HepG2 (cell line): ENCODE measurements around the gene RHEBL1. TPM values are rescaled to one million over a fixed set of nuclear protein-coding genes. Genes with fewer than 3 reads are reported as not detected.

ENCODE experiments used
- FOXP4 ChIP-seq: sonication (generic); formaldehyde crosslinking; IDR thresholded peaks from 2 replicates; pipeline ENCODE4 v1.4.0; 2020; ENCODE audit warnings: missing genetic modification reagents
- KLF9 ChIP-seq: IDR thresholded peaks from 2 replicates; pipeline ENCODE4 v1.6.1; 2016; ENCODE audit warnings: low read depth
- NR2F1 ChIP-seq, 2 experiments: fragments of 450-650 bp in 1 of 2; formaldehyde crosslinking in 1 of 2; IDR thresholded peaks; 2 replicates each; pipeline versions ENCODE4 v1.5.0 to v1.6.1; 2016 to 2020; ENCODE audit warnings: mild to moderate bottlenecking in 1 of 2, missing compliant biosample characterization in 1 of 2, missing genetic modification reagents in 1 of 2, moderate library complexity in 1 of 2
- NR3C1 ChIP-seq: sonication (generic); formaldehyde crosslinking; IDR thresholded peaks from 2 replicates; pipeline ENCODE4 v1.4.0; 2020; ENCODE audit warnings: missing genetic modification reagents
- RFX5 ChIP-seq: IDR thresholded peaks from 2 replicates; pipeline ENCODE4 v1.6.1; 2011; ENCODE audit warnings: low read depth, low read length, improper control_type of control experiment
- SOX13 ChIP-seq, 3 experiments: fragments of 450-650 bp in 1 of 3; sonication (generic) in 1 of 3; formaldehyde crosslinking in 1 of 3; IDR thresholded peaks in 2 of 3; conservative IDR thresholded peaks in 1 of 3; 2 replicates each; pipeline versions ENCODE4 v1.5.0 to v1.6.1; 2016 to 2020; ENCODE audit warnings: antibody characterized with exemption in 1 of 3, mild to moderate bottlenecking in 1 of 3, missing compliant biosample characterization in 1 of 3, missing genetic modification reagents in 1 of 3, moderate library complexity in 1 of 3
- ZBTB40 ChIP-seq, 2 experiments: fragments of 450-650 bp in 1 of 2; sonication (generic) in 1 of 2; formaldehyde crosslinking in 1 of 2; IDR thresholded peaks; 2 replicates each; pipeline versions ENCODE4 v1.6.1 to v1.8.0; 2016 to 2022; ENCODE audit warnings: antibody characterized with exemption in 1 of 2, mild to moderate bottlenecking in 1 of 2, missing genetic modification reagents in 1 of 2
- ZKSCAN8 ChIP-seq: IDR thresholded peaks from 2 replicates; pipeline ENCODE4 v1.6.1; 2016; ENCODE audit warnings: borderline replicate concordance, missing genetic modification reagents, missing compliant biosample characterization
- ZNF776 ChIP-seq: sonication (generic); formaldehyde crosslinking; IDR thresholded peaks from 2 replicates; pipeline ENCODE4 v1.4.0; 2020; ENCODE audit warnings: mild to moderate bottlenecking, missing genetic modification reagents
- polyA plus RNA-seq, 8 experiments: library from polyadenylated mRNA; depleted of rRNA in 3 of 8; stranded (reverse) in 7 of 8; unstranded in 1 of 8; fragments of >200 nt; fragmentation: Illumina TruSeq in 4 of 8; extraction: Trizol in 4 of 8; gene quantifications; 2 replicates each; pipeline versions ENCODE4 v1.2.1 to v1.2.3, GENCODE V29; 2011 to 2016; ENCODE audit warnings: low read depth in 4 of 8, missing spikeins in 1 of 8, mixed read lengths in 1 of 8; ENCODE audit not compliant: insufficient read depth in 1 of 8
- total RNA-seq, 5 experiments: library from RNA; depleted of rRNA; stranded (reverse); fragments of >200 nt; fragmentation: Illumina TruSeq; extraction: Trizol; gene quantifications; 2 replicates each; pipeline ENCODE4 v1.2.3, GENCODE V29; 2016; ENCODE audit warnings: low read depth in 1 of 5
- TF ChIP-seq, protein P1 (sequence below): sonication (generic); formaldehyde crosslinking; IDR thresholded peaks from 2 replicates; pipeline ENCODE4 v1.8.1; 2022; ENCODE audit warnings: low read depth, mild to moderate bottlenecking, missing genetic modification reagents
- TF ChIP-seq, protein P2 (sequence below): IDR thresholded peaks from 2 replicates; pipeline ENCODE4 v1.6.1; 2016

Gene RHEBL1
- total and polyA plus RNA-seq, 2 of the 13 experiments (the other 11 are each of a cell fraction or from before 2014, with no cell fraction given) = 1.4 to 2.5 TPM

- TF ChIP-seq ZBTB40 (IDR thresholded peaks at IDR 0.05) (no peak), ZBTB40 (CRISPR knock-in tag; IDR thresholded peaks at IDR 0.05) (no peak; the same call in 1 of the 2 replicates), RFX5 (no peak), FOXP4 (CRISPR knock-in tag) (no peak), ZNF776 (CRISPR knock-in tag) (no peak), NR2F1 (CRISPR knock-in tag; IDR thresholded peaks at IDR 0.05) (no peak), ZKSCAN8 (CRISPR knock-in tag) (no peak; the same call in 1 of the 2 replicates), KLF9 (CRISPR knock-in tag) (no peak), NR3C1 (no peak), SOX13 (IDR thresholded peaks at IDR 0.05) (no peak), SOX13 (CRISPR knock-in tag; conservative IDR thresholded peaks at IDR 0.05 in 1 of 2, IDR thresholded peaks at IDR 0.05 in 1 of 2) (no peak; a peak in 1 of 4 replicates)
- TF ChIP-seq, protein P1, sequence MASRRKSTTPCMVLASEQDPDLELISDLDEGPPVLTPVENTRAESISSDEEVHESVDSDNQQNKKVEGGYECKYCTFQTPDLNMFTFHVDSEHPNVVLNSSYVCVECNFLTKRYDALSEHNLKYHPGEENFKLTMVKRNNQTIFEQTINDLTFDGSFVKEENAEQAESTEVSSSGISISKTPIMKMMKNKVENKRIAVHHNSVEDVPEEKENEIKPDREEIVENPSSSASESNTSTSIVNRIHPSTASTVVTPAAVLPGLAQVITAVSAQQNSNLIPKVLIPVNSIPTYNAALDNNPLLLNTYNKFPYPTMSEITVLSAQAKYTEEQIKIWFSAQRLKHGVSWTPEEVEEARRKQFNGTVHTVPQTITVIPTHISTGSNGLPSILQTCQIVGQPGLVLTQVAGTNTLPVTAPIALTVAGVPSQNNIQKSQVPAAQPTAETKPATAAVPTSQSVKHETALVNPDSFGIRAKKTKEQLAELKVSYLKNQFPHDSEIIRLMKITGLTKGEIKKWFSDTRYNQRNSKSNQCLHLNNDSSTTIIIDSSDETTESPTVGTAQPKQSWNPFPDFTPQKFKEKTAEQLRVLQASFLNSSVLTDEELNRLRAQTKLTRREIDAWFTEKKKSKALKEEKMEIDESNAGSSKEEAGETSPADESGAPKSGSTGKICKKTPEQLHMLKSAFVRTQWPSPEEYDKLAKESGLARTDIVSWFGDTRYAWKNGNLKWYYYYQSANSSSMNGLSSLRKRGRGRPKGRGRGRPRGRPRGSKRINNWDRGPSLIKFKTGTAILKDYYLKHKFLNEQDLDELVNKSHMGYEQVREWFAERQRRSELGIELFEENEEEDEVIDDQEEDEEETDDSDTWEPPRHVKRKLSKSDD (CRISPR knock-in tag) = no peak
- TF ChIP-seq, protein P2, sequence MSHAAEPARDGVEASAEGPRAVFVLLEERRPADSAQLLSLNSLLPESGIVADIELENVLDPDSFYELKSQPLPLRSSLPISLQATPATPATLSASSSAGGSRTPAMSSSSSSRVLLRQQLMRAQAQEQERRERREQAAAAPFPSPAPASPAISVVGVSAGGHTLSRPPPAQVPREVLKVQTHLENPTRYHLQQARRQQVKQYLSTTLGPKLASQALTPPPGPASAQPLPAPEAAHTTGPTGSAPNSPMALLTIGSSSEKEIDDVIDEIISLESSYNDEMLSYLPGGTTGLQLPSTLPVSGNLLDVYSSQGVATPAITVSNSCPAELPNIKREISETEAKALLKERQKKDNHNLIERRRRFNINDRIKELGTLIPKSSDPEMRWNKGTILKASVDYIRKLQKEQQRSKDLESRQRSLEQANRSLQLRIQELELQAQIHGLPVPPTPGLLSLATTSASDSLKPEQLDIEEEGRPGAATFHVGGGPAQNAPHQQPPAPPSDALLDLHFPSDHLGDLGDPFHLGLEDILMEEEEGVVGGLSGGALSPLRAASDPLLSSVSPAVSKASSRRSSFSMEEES (CRISPR knock-in tag) = no peak
Measured at GRCh38 chr12:49069507-49070346, at the start of gene RHEBL1 (continued).
